Keratinocyte (primary cell): Measurements from ENCODE around the gene SSNA1. TPM values are rescaled to one million over a fixed set of nuclear protein-coding genes. Genes with fewer than 3 reads are reported as not detected.

Experiments used
- DNase-seq: peaks from one replicate; pipeline ENCODE4 v3.0.0-alpha.2; 2011; ENCODE audit warnings: low read depth, missing footprints, low spot score
- FAIRE-seq: peaks from 2 replicates; lab custom pipeline; 2011; peaks lifted over from hg19 to GRCh38; lab: Jason Lieb, UNC
- H2AFZ ChIP-seq: 2 replicates; pipeline ENCODE4 v1.6.0; 2012; ENCODE audit warnings: low read length, control low read depth, inconsistent platforms; ENCODE audit not compliant: control insufficient read depth
- H3K27ac ChIP-seq: 2 replicates; pipeline ENCODE4 v1.5.1; 2011; ENCODE audit warnings: low read length; ENCODE audit not compliant: control insufficient read depth, insufficient read depth
- H3K27me3 ChIP-seq: 3 replicates; pipeline ENCODE4 v1.6.0; 2011; ENCODE audit warnings: low read length; ENCODE audit not compliant: control insufficient read depth, insufficient read depth; ENCODE audit errors: extremely low read depth
- H3K36me3 ChIP-seq, 2 experiments: 2 replicates in 1 of 2; 3 replicates in 1 of 2; pipeline ENCODE4 v1.5.1; 2011; ENCODE audit warnings: low read length in 2 of 2, mild to moderate bottlenecking in 1 of 2; ENCODE audit not compliant: control insufficient read depth in 2 of 2, insufficient read depth in 2 of 2; ENCODE audit errors: extremely low read depth in 1 of 2
- H3K4me1 ChIP-seq: 3 replicates; pipeline ENCODE4 v1.5.1; 2011; ENCODE audit warnings: low read length; ENCODE audit not compliant: control insufficient read depth, insufficient read depth; ENCODE audit errors: extremely low read depth
- H3K4me2 ChIP-seq: 3 replicates; pipeline ENCODE4 v1.6.0; 2011; ENCODE audit warnings: low read depth, low read length; ENCODE audit not compliant: control insufficient read depth, insufficient read depth; ENCODE audit errors: extremely low read depth
- H3K4me3 ChIP-seq, 3 experiments: fragments of 200-600 bp in 1 of 3; sonication (generic) in 1 of 3; 2 replicates in 2 of 3; 3 replicates in 1 of 3; pipeline ENCODE4 v1.5.1; 2011 to 2016; ENCODE audit warnings: low read length in 3 of 3, mild to moderate bottlenecking in 3 of 3, control low read depth in 2 of 3, inconsistent platforms in 1 of 3, low read depth in 1 of 3, mixed read lengths in 1 of 3, mixed run types in 1 of 3, moderate library complexity in 1 of 3; ENCODE audit not compliant: control insufficient read depth in 2 of 3, insufficient read depth in 2 of 3; ENCODE audit errors: extremely low read depth in 1 of 3
- H3K79me2 ChIP-seq: 2 replicates; pipeline ENCODE4 v1.6.0; 2012; ENCODE audit warnings: low read length; ENCODE audit not compliant: control insufficient read depth, insufficient read depth
- H3K9ac ChIP-seq: 3 replicates; pipeline ENCODE4 v1.6.0; 2011; ENCODE audit warnings: low read length; ENCODE audit not compliant: control insufficient read depth, insufficient read depth; ENCODE audit errors: extremely low read depth
- H3K9me1 ChIP-seq: 3 replicates; pipeline ENCODE4 v1.6.0; 2011; ENCODE audit warnings: low read length; ENCODE audit not compliant: control insufficient read depth, insufficient read depth; ENCODE audit errors: extremely low read depth
- H3K9me3 ChIP-seq: 2 replicates; pipeline ENCODE4 v1.5.1; 2012; ENCODE audit warnings: low read depth, low read length; ENCODE audit not compliant: control insufficient read depth
- H4K20me1 ChIP-seq: 3 replicates; pipeline ENCODE4 v1.6.0; 2011; ENCODE audit warnings: low read length; ENCODE audit not compliant: control insufficient read depth, insufficient read depth; ENCODE audit errors: extremely low read depth
- CTCF ChIP-seq, 3 experiments: IDR thresholded peaks in 1 of 3; conservative IDR thresholded peaks in 1 of 3; optimal IDR thresholded peaks in 1 of 3; 2 replicates in 2 of 3; 3 replicates in 1 of 3; pipeline versions ENCODE3 to v1.5.1; 2011; ENCODE audit warnings: low read length in 3 of 3, mild to moderate bottlenecking in 3 of 3, moderate library complexity in 2 of 3, control low read depth in 1 of 3, inconsistent platforms in 1 of 3; ENCODE audit not compliant: insufficient read depth in 2 of 3; ENCODE audit errors: extremely low read depth in 1 of 3
- EZH2 ChIP-seq: IDR thresholded peaks from one replicate; pipeline ENCODE4 v1.6.1; 2012; ENCODE audit warnings: inconsistent platforms, mild to moderate bottlenecking, low read length, moderate library complexity
- dilution Hi-C: fragments of 300-500 bp; cut with MboI; formaldehyde crosslinking; loops from one replicate; pipeline ENCODE4 v1.7.0; 2020; ENCODE audit warnings: low sequenced_read_pairs; ENCODE audit not compliant: extremely low pct_ligation_motif_present
- polyA plus RNA-seq, 5 experiments: library from polyadenylated mRNA; depleted of rRNA in 3 of 5; stranded (reverse) in 3 of 5; stranded (forward) in 1 of 5; unstranded in 1 of 5; fragments of >200 nt; gene quantifications; 1 replicate in 1 of 5; 2 replicates in 3 of 5; 3 replicates in 1 of 5; pipeline versions ENCODE4 v1.2.1 to v1.2.3, GENCODE V29; 2011 to 2012; ENCODE audit warnings: missing spikeins in 2 of 5, low read depth in 1 of 5, low replicate concordance in 1 of 5

SSNA1 gene
- polyA plus RNA-seq, 1 donor (not counting 4 experiments of a cell fraction or from before 2014, with no cell fraction given) = 45.3 TPM

GRCh38 chr9:137163805-137164204, 24.7 kb upstream of the SSNA1 start:
- Histone ChIP-seq H4K20me1 (no peaks in the 10 kb centered on the region), H3K9ac (no peak overlapping the region), H2AFZ (no peak overlapping the region), H3K4me2 (no peak overlapping the region), H3K79me2 (no peaks in the 10 kb centered on the region), H3K4me1 (no peaks in the 10 kb centered on the region), H3K27me3 (peaks cover 85% of the 10 kb centered on the region), H3K27ac (no peak overlapping the region), H3K9me1 (no peaks in the 10 kb centered on the region), H3K9me3 (no peaks in the 10 kb centered on the region), H3K4me3 (no peak overlapping the region), H3K36me3 (no peaks in the 10 kb centered on the region)
- dilution Hi-C loops = no loop called here
- no peak for DNase-seq
- TF ChIP-seq CTCF (optimal IDR thresholded peaks at IDR 0.05 in 1 of 3, IDR thresholded peaks at IDR 0.05 in 1 of 3, conservative IDR thresholded peaks at IDR 0.05 in 1 of 3; ENCODE audit: extremely low read depth in 1 of 3, insufficient read depth in 2 of 3, low read length in 3 of 3) (no peak), EZH2 (no peak)
- FAIRE-seq = no peak

- Histone ChIP-seq H3K36me3 (no peaks in the 10 kb centered on the region), H3K9me3 (no peaks in the 10 kb centered on the region), H3K4me3 (no peak overlapping the region), H3K27ac (no peak overlapping the region), H3K9ac (no peak overlapping the region), H2AFZ (no peak overlapping the region), H3K9me1 (no peaks in the 10 kb centered on the region), H3K4me1 (no peaks in the 10 kb centered on the region), H4K20me1 (no peaks in the 10 kb centered on the region), H3K4me2 (no peak overlapping the region), H3K79me2 (no peaks in the 10 kb centered on the region), H3K27me3 (peaks cover 85% of the 10 kb centered on the region)
- DNase-seq (no peak), FAIRE-seq (no peak)
- TF ChIP-seq EZH2 (no peak), CTCF (optimal IDR thresholded peaks at IDR 0.05 in 1 of 3, IDR thresholded peaks at IDR 0.05 in 1 of 3, conservative IDR thresholded peaks at IDR 0.05 in 1 of 3; ENCODE audit: extremely low read depth in 1 of 3, insufficient read depth in 2 of 3, low read length in 3 of 3) (no peak)
- dilution Hi-C loops = no loop called here
Measured at GRCh38 chr9:137164370-137165249, 23.9 kb upstream of the SSNA1 start.
